ENCODE data around the gene LIPA.
"Not testable (repeated sequence)": the region's sequence is repeated elsewhere in the genome, so short reads cannot be mapped to it uniquely, and the experiment has no call there.

Gene LIPA

GRCh38 chr10:89168354-89168900 lies 83.1 kb downstream of the LIPA start:
- not testable (repeated sequence) for H3K27me3 ChIP-seq (ENCODE audit: insufficient read depth, low read length); H2AFZ ChIP-seq (ENCODE audit: low read length, unreplicated experiment); H3K36me3 ChIP-seq (ENCODE audit: insufficient read depth, low read length); H3K4me3 ChIP-seq (ENCODE audit: low read depth, low read length); H3K27ac ChIP-seq (ENCODE audit: low read depth, low read length); H3K79me2 ChIP-seq (ENCODE audit: control insufficient read depth, insufficient read depth, low read length, unreplicated experiment)
- peaks cover 25% of the 10 kb centered on the region for H3K4me1 ChIP-seq (ENCODE audit: control insufficient read depth, insufficient read depth, low read length, unreplicated experiment)

GRCh38 chr10:89167915-89168314 lies 83.7 kb downstream of the LIPA start:
- no peak overlapping the region for H3K27ac ChIP-seq (ENCODE audit: low read depth, low read length)
- H2AFZ ChIP-seq (ENCODE audit: low read length, unreplicated experiment): no peak overlapping the region
- H3K79me2 ChIP-seq (ENCODE audit: control insufficient read depth, insufficient read depth, low read length, unreplicated experiment): no peaks in the 10 kb centered on the region
- peaks cover 20% of the 10 kb centered on the region for H3K4me1 ChIP-seq (ENCODE audit: control insufficient read depth, insufficient read depth, low read length, unreplicated experiment)
- H3K27me3 ChIP-seq (ENCODE audit: insufficient read depth, low read length): no peaks in the 10 kb centered on the region
- no peaks in the 10 kb centered on the region for H3K36me3 ChIP-seq (ENCODE audit: insufficient read depth, low read length)
- no peak overlapping the region for H3K4me3 ChIP-seq (ENCODE audit: low read depth, low read length)

GRCh38 chr10:89165923-89166322 lies 85.7 kb downstream of the LIPA start:
- Histone ChIP-seq H2AFZ (ENCODE audit: low read length, unreplicated experiment) (no peak overlapping the region), H3K27ac (ENCODE audit: low read depth, low read length) (no peak overlapping the region)

GRCh38 chr10:89164920-89165319 lies 86.7 kb downstream of the LIPA start:
- Histone ChIP-seq H3K27ac (ENCODE audit: low read depth, low read length) (no peak overlapping the region), H3K79me2 (ENCODE audit: control insufficient read depth, insufficient read depth, low read length, unreplicated experiment) (no peaks in the 10 kb centered on the region), H3K4me3 (ENCODE audit: low read depth, low read length) (no peak overlapping the region), H3K27me3 (ENCODE audit: insufficient read depth, low read length) (no peaks in the 10 kb centered on the region), H2AFZ (ENCODE audit: low read length, unreplicated experiment) (no peak overlapping the region), H3K4me1 (ENCODE audit: control insufficient read depth, insufficient read depth, low read length, unreplicated experiment) (peaks cover 6% of the 10 kb centered on the region), H3K36me3 (ENCODE audit: insufficient read depth, low read length) (no peaks in the 10 kb centered on the region)

More at GRCh38 chr10:89165923-89166322, 85.7 kb downstream of the LIPA start:
- peaks cover 6% of the 10 kb centered on the region for H3K4me1 ChIP-seq (ENCODE audit: control insufficient read depth, insufficient read depth, low read length, unreplicated experiment)
- H3K27me3 ChIP-seq (ENCODE audit: insufficient read depth, low read length): no peaks in the 10 kb centered on the region
- H3K4me3 ChIP-seq (ENCODE audit: low read depth, low read length): no peak overlapping the region
- no peaks in the 10 kb centered on the region for H3K36me3 ChIP-seq (ENCODE audit: insufficient read depth, low read length)
- H3K79me2 ChIP-seq (ENCODE audit: control insufficient read depth, insufficient read depth, low read length, unreplicated experiment): no peaks in the 10 kb centered on the region

- Histone ChIP-seq H3K79me2 (ENCODE audit: control insufficient read depth, insufficient read depth, low read length, unreplicated experiment) (no peaks in the 10 kb centered on the region), H3K4me3 (ENCODE audit: low read depth, low read length) (no peak overlapping the region), H3K36me3 (ENCODE audit: insufficient read depth, low read length) (no peaks in the 10 kb centered on the region), H3K27me3 (ENCODE audit: insufficient read depth, low read length) (no peaks in the 10 kb centered on the region), H2AFZ (ENCODE audit: low read length, unreplicated experiment) (no peak overlapping the region), H3K4me1 (ENCODE audit: control insufficient read depth, insufficient read depth, low read length, unreplicated experiment) (peaks cover 9% of the 10 kb centered on the region), H3K27ac (ENCODE audit: low read depth, low read length) (no peak overlapping the region)
These were observed 87.5 kb downstream of the LIPA start for GRCh38 chr10:89164080-89164479.
